RWPE2 (cell line): ENCODE measurements around the gene OR2Z1.
"Not testable (repeated sequence)": the region's sequence is repeated elsewhere in the genome, so short reads cannot be mapped to it uniquely, and the experiment has no call there.

Experiments used
- ATAC-seq: fragments of 200-7000 bp; cut with Tn5 transposase; 3 replicates; pipeline ENCODE4 v1.9.1; 2021; ENCODE audit warnings: low read depth
- DNase-seq: peaks from one replicate; pipeline ENCODE4 v3.0.0-alpha.2; 2020; ENCODE audit warnings: low spot score
- H3K27ac ChIP-seq: fragments of 450-650 bp; 2 replicates; pipeline ENCODE4 v1.5.1; 2017; ENCODE audit warnings: mild to moderate bottlenecking; ENCODE audit not compliant: poor library complexity, severe bottlenecking
- H3K27me3 ChIP-seq: fragments of 250-450 bp; sonication (Bioruptor Pico); 2 replicates; pipeline ENCODE4 v1.5.1; 2021; ENCODE audit warnings: mild to moderate bottlenecking, moderate library complexity; ENCODE audit not compliant: insufficient read depth, poor library complexity, severe bottlenecking
- H3K36me3 ChIP-seq: fragments of 250-450 bp; sonication (Bioruptor Pico); 2 replicates; pipeline ENCODE4 v1.5.1; 2020; ENCODE audit warnings: low read depth, mild to moderate bottlenecking, moderate library complexity
- H3K4me1 ChIP-seq: fragments of 250-450 bp; sonication (Bioruptor Pico); 2 replicates; pipeline ENCODE4 v1.5.1; 2021; ENCODE audit warnings: mild to moderate bottlenecking, moderate library complexity; ENCODE audit not compliant: insufficient read depth, poor library complexity, severe bottlenecking
- H3K4me3 ChIP-seq: fragments of 250-450 bp; sonication (Bioruptor Pico); 2 replicates; pipeline ENCODE4 v1.5.1; 2021; ENCODE audit warnings: mild to moderate bottlenecking, moderate library complexity; ENCODE audit not compliant: severe bottlenecking
- H3K9me3 ChIP-seq: fragments of 250-450 bp; sonication (Bioruptor Pico); 2 replicates; pipeline ENCODE4 v1.5.1; 2021; ENCODE audit warnings: mild to moderate bottlenecking, moderate library complexity; ENCODE audit not compliant: severe bottlenecking
- CTCF ChIP-seq: fragments of 450-650 bp; IDR thresholded peaks from one replicate; pipeline ENCODE4 v1.5.1; 2017; ENCODE audit warnings: mild to moderate bottlenecking, moderate library complexity; ENCODE audit not compliant: poor library complexity, severe bottlenecking

The OR2Z1 gene

GRCh38 chr19:8738377-8738776 is 16.9 kb downstream of the OR2Z1 start:
- no peaks in the 10 kb centered on the region for H3K27me3 ChIP-seq

GRCh38 chr19:8739291-8740065 is 18.0 kb downstream of the OR2Z1 start:
- not testable (repeated sequence) for H3K36me3 ChIP-seq, H3K9me3 ChIP-seq, H3K27me3 ChIP-seq, H3K4me3 ChIP-seq, DNase-seq, H3K4me1 ChIP-seq, H3K27ac ChIP-seq, ATAC-seq

More at GRCh38 chr19:8738377-8738776, 16.9 kb downstream of the OR2Z1 start:
- no peaks in the 10 kb centered on the region for H3K4me1 ChIP-seq
- no peak overlapping the region for H3K27ac ChIP-seq
- no peak for TF ChIP-seq CTCF
- no peaks in the 10 kb centered on the region for H3K9me3 ChIP-seq
- ATAC-seq = no peak
- H3K4me3 ChIP-seq = no peak overlapping the region
- H3K36me3 ChIP-seq = no peaks in the 10 kb centered on the region
- DNase-seq = no peak

- not testable (repeated sequence) for H3K27ac ChIP-seq, H3K27me3 ChIP-seq, H3K9me3 ChIP-seq, ATAC-seq, H3K4me3 ChIP-seq, H3K36me3 ChIP-seq, H3K4me1 ChIP-seq
- peak; percentile 63 for DNase-seq
Measured at GRCh38 chr19:8767257-8767656, 45.8 kb downstream of the OR2Z1 start.

GRCh38 chr19:8769265-8769664 is 47.8 kb downstream of the OR2Z1 start:
- not testable (repeated sequence) for DNase-seq, H3K4me3 ChIP-seq, H3K27ac ChIP-seq, H3K36me3 ChIP-seq, H3K27me3 ChIP-seq, H3K9me3 ChIP-seq, H3K4me1 ChIP-seq, ATAC-seq

- H3K27ac ChIP-seq, H3K36me3 ChIP-seq, H3K4me3 ChIP-seq, DNase-seq, H3K4me1 ChIP-seq, ATAC-seq, H3K9me3 ChIP-seq, H3K27me3 ChIP-seq: not testable (repeated sequence)
Measured at GRCh38 chr19:8773587-8773986, 52.2 kb downstream of the OR2Z1 start.
